Loucy (cell line): ENCODE measurements around the gene PNMT.

Source experiments
- H2AFZ ChIP-seq: fragments of 200-600 bp; sonication (generic); 2 replicates; pipeline ENCODE4 v1.6.0; 2016; ENCODE audit warnings: antibody characterized with exemption, mild to moderate bottlenecking, low read length, moderate library complexity
- H3F3A ChIP-seq: fragments of 200-600 bp; 2 replicates; pipeline ENCODE4 v1.6.0; 2016; ENCODE audit warnings: antibody characterized with exemption, low read depth, mild to moderate bottlenecking
- H3K27me3 ChIP-seq: fragments of 200-600 bp; sonication (generic); 2 replicates; pipeline ENCODE4 v1.6.1; 2014; ENCODE audit warnings: low read length, mild to moderate bottlenecking; ENCODE audit not compliant: insufficient read depth, poor library complexity, severe bottlenecking
- H3K36me3 ChIP-seq: fragments of 200-600 bp; sonication (generic); 2 replicates; pipeline ENCODE4 v1.6.1; 2016; ENCODE audit warnings: low read length; ENCODE audit not compliant: insufficient read depth
- H3K4me1 ChIP-seq: fragments of 200-600 bp; sonication (generic); 2 replicates; pipeline ENCODE4 v1.5.1; 2014; ENCODE audit warnings: low read length, mild to moderate bottlenecking; ENCODE audit not compliant: insufficient read depth, poor library complexity, severe bottlenecking
- H3K4me2 ChIP-seq: fragments of 200-600 bp; sonication (generic); 2 replicates; pipeline ENCODE4 v1.6.0; 2014; ENCODE audit warnings: antibody characterized with exemption, low read length, low read depth, mild to moderate bottlenecking; ENCODE audit not compliant: poor library complexity, severe bottlenecking
- H3K4me3 ChIP-seq: fragments of 200-600 bp; sonication (generic); 2 replicates; pipeline ENCODE4 v1.5.1; 2014; ENCODE audit warnings: low read length, mild to moderate bottlenecking, mixed read lengths; ENCODE audit not compliant: poor library complexity, severe bottlenecking
- H3K79me2 ChIP-seq: fragments of 200-600 bp; sonication (generic); 2 replicates; pipeline ENCODE4 v1.6.1; 2014; ENCODE audit warnings: low read length; ENCODE audit not compliant: insufficient read depth
- H3K9ac ChIP-seq: fragments of 200-600 bp; sonication (generic); 2 replicates; pipeline ENCODE4 v1.6.0; 2014; ENCODE audit warnings: mild to moderate bottlenecking, low read depth, low read length, moderate library complexity; ENCODE audit not compliant: poor library complexity, severe bottlenecking
- H3K9me2 ChIP-seq: fragments of 200-600 bp; sonication (generic); replicated peaks from 2 replicates; pipeline ENCODE4 v1.6.1; 2016; ENCODE audit warnings: low read depth, low read length, mixed read lengths
- H3K9me3 ChIP-seq: fragments of 200-600 bp; sonication (generic); 2 replicates; pipeline ENCODE4 v1.6.1; 2014; ENCODE audit warnings: mild to moderate bottlenecking, antibody characterized with exemption, low read length, low read depth; ENCODE audit not compliant: insufficient read depth
- H4K20me1 ChIP-seq: fragments of 200-600 bp; sonication (generic); 2 replicates; pipeline ENCODE4 v1.6.0; 2014; ENCODE audit warnings: antibody characterized with exemption, low read length, mild to moderate bottlenecking; ENCODE audit not compliant: insufficient read depth, poor library complexity, severe bottlenecking
- CTCF ChIP-seq: fragments of 200-600 bp; sonication (generic); conservative IDR thresholded peaks from 2 replicates; pipeline ENCODE4 v1.5.1; 2014; ENCODE audit warnings: mild to moderate bottlenecking, antibody characterized with exemption, low read length
- EZH2phosphoT487 ChIP-seq: fragments of 200-600 bp; IDR thresholded peaks from 2 replicates; pipeline ENCODE4 v1.6.1; 2018; ENCODE audit warnings: antibody characterized with exemption, mild to moderate bottlenecking, moderate library complexity, borderline replicate concordance

PNMT gene

GRCh38 chr17:39652587-39653315, 15.5 kb upstream of the PNMT start:
- H4K20me1 ChIP-seq, result no peaks in the 10 kb centered on the region
- no peak overlapping the region for H3K4me3 ChIP-seq
- no peak overlapping the region for H3K4me2 ChIP-seq
- H3K27me3 ChIP-seq, result no peaks in the 10 kb centered on the region
- no peak overlapping the region for H3K9ac ChIP-seq
- H3K79me2 ChIP-seq, result peaks cover 5% of the 10 kb centered on the region; the same call in 1 of the 2 replicates
- H3K9me3 ChIP-seq, result no peaks in the 10 kb centered on the region
- peaks cover 5% of the 10 kb centered on the region; the same call in 1 of the 2 replicates for H3K36me3 ChIP-seq
- TF ChIP-seq EZH2phosphoT487 (no peak), CTCF (no peak)
- no peaks in the 10 kb centered on the region for H3F3A ChIP-seq
- H2AFZ ChIP-seq, result no peak overlapping the region
- H3K9me2 ChIP-seq, result no peaks in the 10 kb centered on the region
- H3K4me1 ChIP-seq, result no peaks in the 10 kb centered on the region

GRCh38 chr17:39653316-39653661, 15.0 kb upstream of the PNMT start:
- Histone ChIP-seq H4K20me1 (no peaks in the 10 kb centered on the region), H3K4me1 (no peaks in the 10 kb centered on the region)

GRCh38 chr17:39653662-39654331, 14.5 kb upstream of the PNMT start:
- no peak overlapping the region for H3K4me2 ChIP-seq

More at GRCh38 chr17:39653316-39653661, 15.0 kb upstream of the PNMT start:
- H3K4me2 ChIP-seq, result no peak overlapping the region
- H3K9me3 ChIP-seq, result no peaks in the 10 kb centered on the region
- no peak overlapping the region for H3K4me3 ChIP-seq
- no peak overlapping the region for H3K9ac ChIP-seq
- peaks cover 10% of the 10 kb centered on the region; the same call in 1 of the 2 replicates for H3K36me3 ChIP-seq
- 0 out of 2 replicates have a peak, but pooled peaks cover 4% of the 10 kb centered on the region for H3K79me2 ChIP-seq
- H3K9me2 ChIP-seq, result no peaks in the 10 kb centered on the region
- H2AFZ ChIP-seq, result no peak overlapping the region
- H3F3A ChIP-seq, result no peaks in the 10 kb centered on the region
- no peaks in the 10 kb centered on the region for H3K27me3 ChIP-seq
- TF ChIP-seq CTCF (no peak), EZH2phosphoT487 (no peak)

More at GRCh38 chr17:39653662-39654331, 14.5 kb upstream of the PNMT start:
- Histone ChIP-seq H3K9me2 (no peaks in the 10 kb centered on the region), H3K4me1 (no peaks in the 10 kb centered on the region), H3K4me3 (no peak overlapping the region), H3K36me3 (peaks cover 15% of the 10 kb centered on the region; the same call in 1 of the 2 replicates), H3K27me3 (no peaks in the 10 kb centered on the region), H4K20me1 (no peaks in the 10 kb centered on the region), H3K79me2 (no peaks in the 10 kb centered on the region), H3K9me3 (no peaks in the 10 kb centered on the region), H3K9ac (no peak overlapping the region), H3F3A (no peaks in the 10 kb centered on the region), H2AFZ (no peak overlapping the region)
- peak; percentile 91 for TF ChIP-seq CTCF
- TF ChIP-seq EZH2phosphoT487, result no peak
